Gastrocnemius medialis (tissue), 4 donors: Measurements from ENCODE around the gene GOLGB1. TPM values are rescaled to one million over a fixed set of nuclear protein-coding genes. Genes with fewer than 3 reads are reported as not detected.

Experiments used
- ATAC-seq, 2 donors: fragments of 150-250 bp; one replicate each; pipeline ENCODE4 v1.9.1; 2016
- DNase-seq, 2 donors: peaks; one replicate each; pipeline ENCODE4 v3.0.0-alpha.2; 2019
- H3K27ac ChIP-seq, 4 donors: fragments of 200-600 bp; sonication (generic); 1 replicate in 1 of 4; 2 replicates in 3 of 4; pipeline ENCODE4 v1.5.1; 2016 to 2018; ENCODE audit warnings: mild to moderate bottlenecking in 2 of 4, moderate library complexity in 1 of 4
- H3K27me3 ChIP-seq, 3 donors: fragments of 200-600 bp; sonication (generic) in 2 of 3; 1 replicate in 1 of 3; 2 replicates in 2 of 3; pipeline versions ENCODE4 v1.5.1 to v1.6.0; 2016 to 2019; ENCODE audit warnings: mild to moderate bottlenecking in 1 of 3, moderate library complexity in 1 of 3
- H3K36me3 ChIP-seq, 2 donors: fragments of 200-600 bp; sonication (generic) in 1 of 2; one replicate each; pipeline ENCODE4 v1.5.1; 2017 to 2018
- H3K4me1 ChIP-seq, 2 donors: fragments of 200-600 bp; sonication (generic) in 1 of 2; one replicate each; pipeline ENCODE4 v1.5.1; 2016 to 2017; ENCODE audit warnings: mild to moderate bottlenecking in 2 of 2
- H3K4me3 ChIP-seq, 4 donors: fragments of 200-600 bp; sonication (generic) in 3 of 4; 1 replicate in 1 of 4; 2 replicates in 3 of 4; pipeline ENCODE4 v1.5.1; 2016 to 2019; ENCODE audit warnings: mild to moderate bottlenecking in 2 of 4
- H3K9me3 ChIP-seq, 3 donors: fragments of 200-600 bp; sonication (generic) in 2 of 3; 1 replicate in 1 of 3; 2 replicates in 2 of 3; pipeline ENCODE4 v1.5.1; 2016 to 2019
- POLR2A ChIP-seq, 2 donors: fragments of 450-650 bp; IDR thresholded peaks; one replicate each; pipeline ENCODE4 v1.6.1; 2017; ENCODE audit warnings: antibody characterized with exemption in 2 of 2, mild to moderate bottlenecking in 2 of 2, moderate library complexity in 2 of 2
- in situ Hi-C, 4 donors: fragments of 200-750 bp; cut with MboI; loops; one replicate each; pipeline versions ENCODE4 v1.15.0 to v1.8.0; 2017; ENCODE audit warnings: low sequenced_read_pairs in 4 of 4
- intact Hi-C: fragments of 100-400 bp; cut with DNase I; formaldehyde crosslinking; loops from one replicate; pipeline ENCODE4 v1.15.1; 2023; ENCODE audit warnings: low total_unique reads
- total RNA-seq, 4 donors: library from RNA; depleted of rRNA; stranded (reverse); fragments of >200 nt; gene quantifications; one replicate each; pipeline versions ENCODE4 v1.1.0 to v1.2.3, GENCODE V29; 2016
- TF ChIP-seq, protein P1 (sequence below), 5 experiments: fragments of 450-650 bp in 3 of 5; fragments of 200-600 bp in 2 of 5; sonication (generic) in 2 of 5; IDR thresholded peaks in 4 of 5; conservative IDR thresholded peaks in 1 of 5; 1 replicate in 4 of 5; 2 replicates in 1 of 5; pipeline ENCODE4 v1.5.1; 2016 to 2019; ENCODE audit warnings: antibody characterized with exemption in 5 of 5, mild to moderate bottlenecking in 3 of 5, moderate library complexity in 3 of 5

GOLGB1 gene
- total RNA-seq, 4 donors from 2014 or later = 18.1 to 31.6 (median 26.7) TPM

DNA sequence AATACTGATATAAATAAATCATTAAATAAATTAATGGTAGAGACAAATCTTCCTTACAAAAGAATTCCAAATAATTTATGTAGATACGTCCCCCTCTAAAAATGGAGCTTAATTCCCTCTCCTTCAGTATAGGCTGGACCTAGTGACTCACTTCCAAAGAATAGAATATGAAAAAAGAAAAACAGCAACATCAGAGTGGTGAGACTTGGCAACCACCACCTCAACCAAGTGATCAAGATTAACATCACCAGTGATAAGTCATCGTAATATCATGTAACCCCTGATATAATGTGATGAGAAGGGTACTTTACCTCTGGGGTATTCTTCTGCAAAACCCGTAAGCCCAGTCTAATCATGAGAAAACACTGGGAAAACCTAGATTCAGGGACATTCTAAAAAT lies 13.4 kb downstream of the GOLGB1 start:
- Histone ChIP-seq H3K4me1 (peaks cover 0 to 19% of the 10 kb centered on the region in 2 donors), H3K36me3 (no peaks in the 10 kb centered on the region), H3K27me3 (no peaks in the 10 kb centered on the region), H3K4me3 (no peak overlapping the region), H3K27ac (no peak overlapping the region), H3K9me3 (no peaks in the 10 kb centered on the region)
- no peak for TF ChIP-seq POLR2A (IDR thresholded peaks at IDR 0.05)
- TF ChIP-seq, protein P1, sequence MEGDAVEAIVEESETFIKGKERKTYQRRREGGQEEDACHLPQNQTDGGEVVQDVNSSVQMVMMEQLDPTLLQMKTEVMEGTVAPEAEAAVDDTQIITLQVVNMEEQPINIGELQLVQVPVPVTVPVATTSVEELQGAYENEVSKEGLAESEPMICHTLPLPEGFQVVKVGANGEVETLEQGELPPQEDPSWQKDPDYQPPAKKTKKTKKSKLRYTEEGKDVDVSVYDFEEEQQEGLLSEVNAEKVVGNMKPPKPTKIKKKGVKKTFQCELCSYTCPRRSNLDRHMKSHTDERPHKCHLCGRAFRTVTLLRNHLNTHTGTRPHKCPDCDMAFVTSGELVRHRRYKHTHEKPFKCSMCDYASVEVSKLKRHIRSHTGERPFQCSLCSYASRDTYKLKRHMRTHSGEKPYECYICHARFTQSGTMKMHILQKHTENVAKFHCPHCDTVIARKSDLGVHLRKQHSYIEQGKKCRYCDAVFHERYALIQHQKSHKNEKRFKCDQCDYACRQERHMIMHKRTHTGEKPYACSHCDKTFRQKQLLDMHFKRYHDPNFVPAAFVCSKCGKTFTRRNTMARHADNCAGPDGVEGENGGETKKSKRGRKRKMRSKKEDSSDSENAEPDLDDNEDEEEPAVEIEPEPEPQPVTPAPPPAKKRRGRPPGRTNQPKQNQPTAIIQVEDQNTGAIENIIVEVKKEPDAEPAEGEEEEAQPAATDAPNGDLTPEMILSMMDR (IDR thresholded peaks at IDR 0.05 in 4 of 5, conservative IDR thresholded peaks at IDR 0.05 in 1 of 5) = no peak
- intact Hi-C loops = no loop called here
- in situ Hi-C loops = no loop called here
- DNase-seq (no peak), ATAC-seq (no peak)

GRCh38 chr3:121735047-121735696 lies 14.4 kb downstream of the GOLGB1 start:
- in situ Hi-C loops (no loop called here), intact Hi-C loops (no loop called here)
- no peaks in the 10 kb centered on the region for H3K36me3 ChIP-seq
- no peak overlapping the region for H3K4me3 ChIP-seq
- no peaks in the 10 kb centered on the region for H3K9me3 ChIP-seq
- DNase-seq (no peak), ATAC-seq (no peak)
- peaks cover 0 to 24% of the 10 kb centered on the region in 2 donors for H3K4me1 ChIP-seq
- TF ChIP-seq, protein P1 (IDR thresholded peaks at IDR 0.05 in 4 of 5, conservative IDR thresholded peaks at IDR 0.05 in 1 of 5) = no peak
- no peak for TF ChIP-seq POLR2A (IDR thresholded peaks at IDR 0.05)
- no peaks in the 10 kb centered on the region for H3K27me3 ChIP-seq
- H3K27ac ChIP-seq = no peak overlapping the region

DNA sequence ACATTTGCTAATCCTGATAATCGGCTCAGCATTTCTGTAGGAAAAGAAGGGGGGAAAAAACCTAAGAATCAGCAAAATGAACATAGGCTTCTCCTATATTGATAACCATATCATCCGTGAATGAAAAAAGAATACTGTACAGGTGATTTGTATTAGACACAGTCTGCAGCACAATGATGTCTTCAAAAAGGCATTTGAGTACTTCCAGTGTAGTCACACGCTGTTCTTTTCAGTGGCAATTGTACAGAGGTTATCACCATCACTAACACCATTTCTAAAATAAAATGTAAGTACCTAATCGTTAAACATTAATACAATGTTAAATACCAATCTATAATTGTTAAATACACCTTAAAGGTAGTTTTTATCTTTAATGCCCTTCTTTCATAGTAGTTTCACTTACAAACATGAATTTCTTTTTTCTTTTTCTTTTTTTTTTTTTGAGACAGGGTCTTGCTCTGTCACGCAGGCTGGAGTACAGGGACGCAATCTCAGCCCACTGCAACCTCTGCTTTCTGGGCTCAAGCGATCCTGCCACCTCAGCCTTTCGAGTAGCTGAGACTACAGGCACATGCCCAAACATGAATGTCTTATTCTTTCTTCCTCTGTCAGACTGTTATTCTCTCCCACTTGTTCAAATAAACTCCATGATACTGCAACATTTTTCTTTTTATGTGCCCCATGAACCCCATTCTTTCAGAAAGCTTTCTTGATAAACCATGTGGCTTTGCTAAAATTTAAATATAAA lies 18.4 kb downstream of the GOLGB1 start:
- in situ Hi-C loops = no loop called here
- DNase-seq (no peak), ATAC-seq (no peak)
- intact Hi-C loops = no loop called here
- Histone ChIP-seq H3K9me3 (no peaks in the 10 kb centered on the region), H3K4me1 (peaks cover 0 to 14% of the 10 kb centered on the region in 2 donors), H3K36me3 (peaks cover 0 to 32% of the 10 kb centered on the region in 2 donors), H3K4me3 (no peak overlapping the region), H3K27ac (no peak overlapping the region), H3K27me3 (no peaks in the 10 kb centered on the region)
- TF ChIP-seq POLR2A (IDR thresholded peaks at IDR 0.05) = no peak
- TF ChIP-seq, protein P1 (IDR thresholded peaks at IDR 0.05 in 4 of 5, conservative IDR thresholded peaks at IDR 0.05 in 1 of 5) = no peak

- intact Hi-C loops = no loop called here
- peaks cover 0 to 93% of the 10 kb centered on the region in 2 donors for H3K36me3 ChIP-seq
- no peak for TF ChIP-seq POLR2A (IDR thresholded peaks at IDR 0.05)
- TF ChIP-seq, protein P1 (IDR thresholded peaks at IDR 0.05 in 4 of 5, conservative IDR thresholded peaks at IDR 0.05 in 1 of 5) = no peak
Observed at GRCh38 chr3:121724130-121724529, 25.4 kb downstream of the GOLGB1 start.

More at GRCh38 chr3:121724130-121724529, 25.4 kb downstream of the GOLGB1 start:
- ATAC-seq = no peak
- Histone ChIP-seq H3K27me3 (no peaks in the 10 kb centered on the region), H3K27ac (no peak overlapping the region), H3K9me3 (no peaks in the 10 kb centered on the region), H3K4me1 (no peaks in the 10 kb centered on the region), H3K4me3 (no peak overlapping the region)
- in situ Hi-C loops = loop anchor here in 1 of 4 donors (25.0 kb wide), 1 partner anchor 88 kb away; no protein-coding TSS in a partner anchor
- no peak for DNase-seq
